ENCODE data around the gene SNX14.

DNA sequence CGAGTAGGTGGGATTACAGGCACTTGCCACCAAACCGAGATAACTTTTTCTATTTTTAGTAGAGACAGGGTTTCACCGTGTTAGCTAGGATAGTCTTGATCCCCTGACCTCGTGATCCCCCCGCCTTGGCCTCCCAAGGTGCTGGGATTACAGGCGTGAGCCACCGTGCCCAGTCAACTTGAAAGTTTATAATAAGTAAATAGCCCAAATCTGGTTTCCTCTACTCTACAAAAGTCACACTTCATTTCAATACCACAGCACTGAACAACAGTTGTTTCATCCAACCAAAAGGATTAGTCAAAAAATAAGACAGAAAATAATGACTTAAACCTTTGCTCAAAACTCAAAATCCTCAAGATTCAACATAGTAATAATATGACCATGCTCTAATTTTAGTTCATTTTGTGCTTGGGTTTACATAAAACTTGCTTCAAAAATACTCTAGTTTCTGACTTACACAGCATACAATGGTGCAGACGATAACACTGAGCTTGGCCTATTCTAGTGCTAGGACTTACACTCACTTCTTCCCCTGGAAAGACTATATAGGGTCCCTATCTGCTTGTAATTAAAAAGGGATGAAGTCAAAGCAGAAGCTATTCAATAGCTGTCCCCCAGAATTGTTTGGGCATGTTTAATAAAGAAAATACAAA is 87.1 kb downstream of the SNX14 start:
- TF ChIP-seq, protein P1, sequence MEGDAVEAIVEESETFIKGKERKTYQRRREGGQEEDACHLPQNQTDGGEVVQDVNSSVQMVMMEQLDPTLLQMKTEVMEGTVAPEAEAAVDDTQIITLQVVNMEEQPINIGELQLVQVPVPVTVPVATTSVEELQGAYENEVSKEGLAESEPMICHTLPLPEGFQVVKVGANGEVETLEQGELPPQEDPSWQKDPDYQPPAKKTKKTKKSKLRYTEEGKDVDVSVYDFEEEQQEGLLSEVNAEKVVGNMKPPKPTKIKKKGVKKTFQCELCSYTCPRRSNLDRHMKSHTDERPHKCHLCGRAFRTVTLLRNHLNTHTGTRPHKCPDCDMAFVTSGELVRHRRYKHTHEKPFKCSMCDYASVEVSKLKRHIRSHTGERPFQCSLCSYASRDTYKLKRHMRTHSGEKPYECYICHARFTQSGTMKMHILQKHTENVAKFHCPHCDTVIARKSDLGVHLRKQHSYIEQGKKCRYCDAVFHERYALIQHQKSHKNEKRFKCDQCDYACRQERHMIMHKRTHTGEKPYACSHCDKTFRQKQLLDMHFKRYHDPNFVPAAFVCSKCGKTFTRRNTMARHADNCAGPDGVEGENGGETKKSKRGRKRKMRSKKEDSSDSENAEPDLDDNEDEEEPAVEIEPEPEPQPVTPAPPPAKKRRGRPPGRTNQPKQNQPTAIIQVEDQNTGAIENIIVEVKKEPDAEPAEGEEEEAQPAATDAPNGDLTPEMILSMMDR (IDR thresholded peaks at IDR 0.05) = no peak
- TF ChIP-seq POLR2AphosphoS5 (IDR thresholded peaks at IDR 0.05) (no peak), POLR2A (IDR thresholded peaks at IDR 0.05) (no peak)
